BLaER1 treated with 17β-estradiol and CSF1 and Interleukin-3, amounts not matched to agents 10 nM and 100 nM (cell line): ENCODE data around the gene UBE2I.

Source experiments
- H3K27ac ChIP-seq, 11 experiments: shearing (Covaris generic); formaldehyde crosslinking; 2 replicates each; pipeline ENCODE4 v1.8.1; 2022
- H3K27me3 ChIP-seq, 11 experiments: shearing (Covaris generic); formaldehyde crosslinking; 2 replicates each; pipeline ENCODE4 v1.8.1; 2022
- H3K36me3 ChIP-seq, 11 experiments: shearing (Covaris generic); formaldehyde crosslinking; 2 replicates each; pipeline ENCODE4 v1.8.1; 2022
- H3K4me1 ChIP-seq, 10 experiments: shearing (Covaris generic); formaldehyde crosslinking; 2 replicates each; pipeline ENCODE4 v1.8.1; 2022
- H3K4me2 ChIP-seq, 11 experiments: shearing (Covaris generic); formaldehyde crosslinking; 2 replicates each; pipeline ENCODE4 v1.8.1; 2022
- H3K4me3 ChIP-seq, 10 experiments: shearing (Covaris generic); formaldehyde crosslinking; 2 replicates each; pipeline ENCODE4 v1.8.1; 2022
- H3K9ac ChIP-seq, 11 experiments: shearing (Covaris generic); formaldehyde crosslinking; 2 replicates each; pipeline ENCODE4 v1.8.1; 2022
- H3K9me3 ChIP-seq, 11 experiments: shearing (Covaris generic); formaldehyde crosslinking; replicated peaks in 1 of 11; 2 replicates each; pipeline ENCODE4 v1.8.1; 2022
- H4K20me1 ChIP-seq, 11 experiments: shearing (Covaris generic); formaldehyde crosslinking; 2 replicates each; pipeline ENCODE4 v1.8.1; 2022
- Cebpa-rat ChIP-seq, 11 experiments: shearing (Covaris generic); IDR thresholded peaks; 2 replicates each; pipeline ENCODE4 v1.8.1; 2022

Gene UBE2I

DNA sequence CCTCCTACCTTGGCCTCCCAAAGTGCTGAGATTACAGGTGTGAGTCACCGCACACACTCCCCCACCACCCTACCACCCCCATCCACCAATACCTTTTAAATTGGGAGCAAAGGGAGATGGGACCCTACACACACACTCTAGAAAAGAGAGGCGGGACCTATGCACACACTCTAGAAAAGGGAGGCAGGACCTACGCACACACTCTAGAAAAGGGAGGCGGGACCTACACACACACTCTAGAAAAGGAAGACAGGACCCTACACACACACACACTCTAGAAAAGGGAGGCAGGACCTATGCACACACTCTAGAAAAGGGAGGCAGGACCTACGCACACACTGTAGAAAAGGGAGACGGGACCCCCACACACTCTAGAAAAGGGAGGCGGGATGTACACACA, 34.7 kb upstream of the UBE2I start:
- no peak for TF ChIP-seq Cebpa-rat (IDR thresholded peaks at IDR 0.05)
- H3K36me3 ChIP-seq, result no peaks in the 10 kb centered on the region
- H3K4me1 ChIP-seq, result peaks cover 9 to 37% (median 32%) of the 10 kb centered on the region in 10 experiments
- H3K9ac ChIP-seq, result no peak overlapping the region
- H3K4me3 ChIP-seq, result no peak overlapping the region
- no peaks in the 10 kb centered on the region for H3K9me3 ChIP-seq
- H4K20me1 ChIP-seq, result no peaks in the 10 kb centered on the region
- no peak overlapping the region for H3K4me2 ChIP-seq
- peaks cover 9 to 33% (median 25%) of the 10 kb centered on the region in 11 experiments; a peak in 17 of 22 replicates for H3K27me3 ChIP-seq
- H3K27ac ChIP-seq, result no peak overlapping the region

DNA sequence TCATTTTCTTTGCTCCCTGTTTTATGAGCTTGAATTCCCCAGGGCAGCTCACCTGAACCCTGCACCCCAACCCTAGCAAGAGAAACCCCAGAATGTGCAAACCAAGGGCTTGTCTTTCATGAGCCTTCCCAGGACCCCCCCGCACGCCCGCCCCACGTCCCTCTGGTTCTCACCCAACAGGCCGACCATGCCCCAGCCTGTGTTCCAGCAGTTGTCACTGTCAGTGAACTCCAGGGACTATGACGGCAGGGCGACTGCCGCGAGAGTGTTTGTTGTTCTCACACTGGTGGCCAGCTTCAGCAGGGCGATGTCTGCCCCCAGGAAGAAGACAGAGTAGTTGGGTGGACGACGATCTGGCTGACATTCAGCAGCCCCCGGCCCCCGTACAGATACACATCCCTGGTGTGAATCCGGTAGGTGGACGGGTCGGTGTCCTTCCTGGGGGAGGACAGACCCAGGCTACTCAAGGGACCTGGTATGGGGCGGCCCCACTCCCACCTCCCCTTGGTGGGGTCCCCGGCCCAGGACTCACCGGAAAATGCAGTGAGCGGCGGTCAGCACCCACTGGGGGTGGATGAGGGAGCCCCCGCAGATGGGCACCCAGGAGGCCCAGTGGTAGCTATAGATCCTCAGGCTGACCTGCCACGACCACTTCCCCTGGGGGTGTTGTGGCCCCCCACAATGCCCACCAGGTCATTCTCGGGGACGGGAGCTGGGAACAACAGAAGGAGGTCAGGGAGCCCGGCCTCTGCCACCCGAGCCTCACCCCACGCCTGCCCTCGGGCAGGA, 33.5 kb upstream of the UBE2I start:
- TF ChIP-seq Cebpa-rat (IDR thresholded peaks at IDR 0.05), result no peak
- Histone ChIP-seq H3K4me3 (no peak overlapping the region), H3K27me3 (peaks cover 11 to 40% (median 25%) of the 10 kb centered on the region in 11 experiments; a peak in 17 of 22 replicates)

DNA sequence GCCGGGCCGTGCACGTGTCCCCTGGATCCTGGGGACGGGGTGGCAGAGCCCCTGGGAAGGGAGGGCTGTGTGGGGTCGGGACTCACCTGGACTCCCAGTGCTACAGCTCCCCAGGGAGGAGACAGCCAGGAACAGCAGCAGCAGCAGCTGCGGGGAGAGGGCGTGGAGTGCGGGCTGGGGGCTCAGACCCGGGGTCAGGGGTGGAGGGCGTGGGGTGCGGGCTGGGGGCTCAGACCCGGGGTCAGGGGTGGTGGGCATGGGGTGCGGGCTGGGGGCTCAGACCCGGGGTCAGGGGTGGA, 32.9 kb upstream of the UBE2I start:
- Histone ChIP-seq H3K27me3 (peaks cover 11 to 45% (median 26%) of the 10 kb centered on the region in 11 experiments; a peak in 17 of 22 replicates), H3K4me3 (no peak overlapping the region)

More for the DNA sequence above, 33.5 kb upstream of the UBE2I start:
- H3K36me3 ChIP-seq, result no peaks in the 10 kb centered on the region
- no peaks in the 10 kb centered on the region for H3K9me3 ChIP-seq
- no peak overlapping the region for H3K27ac ChIP-seq
- H4K20me1 ChIP-seq, result no peaks in the 10 kb centered on the region
- H3K9ac ChIP-seq, result no peak overlapping the region
- H3K4me2 ChIP-seq, result no peak overlapping the region
- H3K4me1 ChIP-seq, result peaks cover 9 to 49% (median 44%) of the 10 kb centered on the region in 10 experiments

DNA sequence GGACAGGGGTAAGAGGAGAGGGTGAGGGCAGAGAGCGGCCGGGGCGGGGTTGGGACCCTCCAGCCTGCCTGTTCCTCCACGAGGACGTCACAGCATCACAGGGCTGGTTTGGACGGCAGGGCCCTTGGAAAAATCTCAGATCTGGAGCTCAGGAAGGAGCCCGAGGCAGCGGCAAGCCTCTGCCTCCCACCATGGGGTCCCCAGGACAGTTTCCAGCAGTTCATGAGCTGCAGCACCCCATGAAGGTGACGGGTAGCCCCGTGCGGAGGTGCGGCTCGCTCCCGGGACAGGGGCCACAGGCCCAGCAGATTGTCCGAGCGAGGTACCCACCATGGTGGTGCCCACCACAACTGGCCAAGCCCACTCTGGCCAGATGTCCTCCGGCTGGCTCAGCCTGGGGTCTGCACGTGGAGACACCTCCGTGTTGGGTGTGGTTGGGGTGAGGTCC, 32.3 kb upstream of the UBE2I start:
- H3K27me3 ChIP-seq, result peaks cover 11 to 49% (median 29%) of the 10 kb centered on the region in 11 experiments; a peak in 17 of 22 replicates
- H3K4me3 ChIP-seq, result no peak overlapping the region
- H3K4me2 ChIP-seq, result no peak overlapping the region
- H3K36me3 ChIP-seq, result no peaks in the 10 kb centered on the region
- no peaks in the 10 kb centered on the region for H3K9me3 ChIP-seq
- no peak overlapping the region for H3K27ac ChIP-seq
- no peak for TF ChIP-seq Cebpa-rat (IDR thresholded peaks at IDR 0.05)
- H3K9ac ChIP-seq, result no peak overlapping the region
- peaks cover 5 to 51% (median 46%) of the 10 kb centered on the region in 10 experiments for H3K4me1 ChIP-seq
- no peaks in the 10 kb centered on the region for H4K20me1 ChIP-seq

More for the DNA sequence above, 32.9 kb upstream of the UBE2I start:
- Histone ChIP-seq H4K20me1 (no peaks in the 10 kb centered on the region), H3K27ac (no peak overlapping the region), H3K9ac (no peak overlapping the region), H3K36me3 (no peaks in the 10 kb centered on the region), H3K9me3 (no peaks in the 10 kb centered on the region), H3K4me2 (no peak overlapping the region), H3K4me1 (peaks cover 8 to 51% (median 46%) of the 10 kb centered on the region in 10 experiments)
- TF ChIP-seq Cebpa-rat (IDR thresholded peaks at IDR 0.05), result no peak

DNA sequence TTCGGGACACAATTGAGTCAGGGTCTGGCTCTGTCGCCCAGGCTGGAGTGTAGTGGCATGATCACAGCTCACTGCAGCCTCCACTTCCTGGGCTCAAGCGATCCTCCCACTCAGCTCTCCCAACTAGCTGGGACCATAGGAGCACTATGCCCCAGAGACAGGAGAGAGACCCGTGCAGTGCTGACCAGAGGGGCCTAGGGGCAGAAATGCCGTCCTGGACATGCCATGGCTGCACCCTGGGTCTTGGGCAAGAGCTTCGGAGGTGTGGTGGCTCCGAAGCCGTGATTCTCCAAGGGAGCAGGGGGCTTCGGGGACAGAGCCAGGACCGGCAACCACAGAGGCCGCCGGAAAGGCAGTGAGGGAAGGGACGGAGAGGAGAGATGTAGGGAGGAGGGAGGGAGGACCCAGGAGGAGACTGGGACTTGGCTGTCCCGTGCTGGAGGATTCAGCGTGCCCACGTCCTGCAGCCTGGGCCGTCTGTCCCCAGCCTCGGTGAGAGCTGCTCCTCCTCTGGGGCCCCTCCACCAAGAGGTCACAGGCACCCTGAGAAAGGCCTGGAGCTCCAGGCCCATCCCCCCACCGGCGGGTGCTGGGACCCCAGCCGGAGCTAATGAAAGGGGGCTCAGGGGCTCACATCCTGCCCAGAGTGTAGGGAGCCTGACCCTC, 31.7 kb upstream of the UBE2I start:
- Histone ChIP-seq H4K20me1 (no peaks in the 10 kb centered on the region), H3K9me3 (no peaks in the 10 kb centered on the region), H3K36me3 (no peaks in the 10 kb centered on the region), H3K9ac (no peak overlapping the region), H3K4me3 (no peak overlapping the region), H3K4me2 (peak overlapping the region in 7 of 11 experiments; percentile 1 to 33 (median 21); a peak in 7 of 22 replicates), H3K4me1 (peaks cover 11 to 52% (median 49%) of the 10 kb centered on the region in 10 experiments), H3K27me3 (peaks cover 11 to 53% (median 30%) of the 10 kb centered on the region in 11 experiments; a peak in 17 of 22 replicates), H3K27ac (no peak overlapping the region)
- no peak for TF ChIP-seq Cebpa-rat (IDR thresholded peaks at IDR 0.05)

DNA sequence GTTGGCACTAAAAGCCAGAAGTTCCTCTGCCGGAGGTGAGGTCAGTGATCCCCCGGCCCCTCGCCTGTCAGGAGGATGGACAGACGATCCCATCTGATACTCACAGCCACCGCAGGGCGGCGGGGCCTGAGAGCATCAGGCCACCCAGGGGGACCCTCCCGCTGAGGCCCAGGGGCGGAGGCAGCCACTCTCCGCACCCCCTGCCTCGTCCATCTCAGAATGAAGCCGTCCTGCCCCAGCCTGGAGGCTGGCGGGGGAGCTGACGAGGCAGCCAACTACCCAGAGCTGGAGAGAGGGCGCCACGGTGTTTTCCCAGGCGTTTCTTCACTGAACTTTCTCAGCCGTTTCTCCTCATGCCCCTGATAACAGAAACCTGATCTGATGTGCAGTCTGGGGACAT, 31.0 kb upstream of the UBE2I start:
- peak overlapping the region in 9 of 11 experiments; percentile 43 to 97 (median 89); a peak in 17 of 22 replicates for H3K4me2 ChIP-seq
- H3K27me3 ChIP-seq, result peaks cover 11 to 59% (median 31%) of the 10 kb centered on the region in 11 experiments; a peak in 17 of 22 replicates
- TF ChIP-seq Cebpa-rat (IDR thresholded peaks at IDR 0.05), result no peak
- no peaks in the 10 kb centered on the region for H3K9me3 ChIP-seq
- no peak overlapping the region for H3K4me3 ChIP-seq
- peaks cover 18 to 59% (median 57%) of the 10 kb centered on the region in 10 experiments for H3K4me1 ChIP-seq
- peak overlapping the region in 1 of 11 experiments; percentile 32; a peak in 2 of 22 replicates for H3K27ac ChIP-seq
- no peaks in the 10 kb centered on the region for H4K20me1 ChIP-seq
- H3K9ac ChIP-seq, result peak overlapping the region in 4 of 11 experiments; percentile 5 to 55 (median 18); a peak in 3 of 22 replicates
- no peaks in the 10 kb centered on the region for H3K36me3 ChIP-seq

DNA sequence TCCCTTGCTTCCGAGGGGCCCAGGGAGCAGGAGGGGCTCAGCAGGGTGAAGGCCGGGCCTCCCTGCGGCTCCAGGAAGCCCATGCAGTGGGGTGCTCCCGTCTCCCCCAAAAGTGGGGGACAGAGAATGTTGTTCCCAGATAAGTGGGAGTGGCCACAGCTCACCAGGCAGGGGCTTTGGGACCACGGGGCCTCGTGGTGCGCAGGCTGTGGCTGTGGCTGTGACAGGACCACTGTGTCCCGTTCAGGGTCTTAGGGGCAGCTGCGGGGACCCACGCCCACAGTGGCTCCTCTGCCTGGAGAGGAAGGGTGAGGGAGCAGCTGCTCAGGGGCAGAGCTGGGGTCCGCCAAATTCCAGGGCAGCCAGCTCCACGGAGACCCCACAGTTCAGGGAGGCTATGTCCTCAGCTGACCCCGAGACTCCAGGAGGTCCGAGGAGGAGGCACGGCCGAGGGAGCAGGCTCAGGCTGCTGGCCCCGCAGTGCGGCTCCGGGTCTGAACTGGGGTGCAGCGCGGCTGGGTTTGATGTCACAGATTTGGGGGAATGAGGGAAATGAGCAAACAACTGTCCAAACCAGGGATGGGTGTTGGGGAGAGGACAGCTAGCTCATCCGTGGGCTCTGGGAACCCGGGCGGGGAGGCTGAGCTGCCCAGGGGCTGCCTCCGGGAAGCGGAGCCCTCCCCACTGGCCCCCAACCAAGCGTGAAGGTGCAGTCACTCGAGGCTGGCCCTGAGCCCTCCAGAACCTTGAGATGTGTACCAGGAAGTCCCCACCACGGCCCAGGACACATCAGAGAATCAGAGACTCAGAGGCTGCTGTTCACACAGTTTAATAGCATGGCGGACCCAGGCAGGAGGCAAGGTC, 30.1 kb upstream of the UBE2I start:
- no peaks in the 10 kb centered on the region for H4K20me1 ChIP-seq
- peaks cover 26 to 68% (median 65%) of the 10 kb centered on the region in 10 experiments for H3K4me1 ChIP-seq
- H3K36me3 ChIP-seq, result no peaks in the 10 kb centered on the region
- H3K27ac ChIP-seq, result peak overlapping the region in 7 of 11 experiments; percentile 6 to 56 (median 33); a peak in 7 of 22 replicates
- peaks cover 11 to 63% (median 31%) of the 10 kb centered on the region in 11 experiments; a peak in 18 of 22 replicates for H3K27me3 ChIP-seq
- H3K4me3 ChIP-seq, result no peak overlapping the region
- peak overlapping the region; percentile 13 to 97 (median 88); a peak in 20 of 22 replicates for H3K4me2 ChIP-seq
- no peaks in the 10 kb centered on the region for H3K9me3 ChIP-seq
- TF ChIP-seq Cebpa-rat (IDR thresholded peaks at IDR 0.05), result no peak
- peak overlapping the region in 6 of 11 experiments; percentile 4 to 55 (median 24); a peak in 10 of 22 replicates for H3K9ac ChIP-seq

DNA sequence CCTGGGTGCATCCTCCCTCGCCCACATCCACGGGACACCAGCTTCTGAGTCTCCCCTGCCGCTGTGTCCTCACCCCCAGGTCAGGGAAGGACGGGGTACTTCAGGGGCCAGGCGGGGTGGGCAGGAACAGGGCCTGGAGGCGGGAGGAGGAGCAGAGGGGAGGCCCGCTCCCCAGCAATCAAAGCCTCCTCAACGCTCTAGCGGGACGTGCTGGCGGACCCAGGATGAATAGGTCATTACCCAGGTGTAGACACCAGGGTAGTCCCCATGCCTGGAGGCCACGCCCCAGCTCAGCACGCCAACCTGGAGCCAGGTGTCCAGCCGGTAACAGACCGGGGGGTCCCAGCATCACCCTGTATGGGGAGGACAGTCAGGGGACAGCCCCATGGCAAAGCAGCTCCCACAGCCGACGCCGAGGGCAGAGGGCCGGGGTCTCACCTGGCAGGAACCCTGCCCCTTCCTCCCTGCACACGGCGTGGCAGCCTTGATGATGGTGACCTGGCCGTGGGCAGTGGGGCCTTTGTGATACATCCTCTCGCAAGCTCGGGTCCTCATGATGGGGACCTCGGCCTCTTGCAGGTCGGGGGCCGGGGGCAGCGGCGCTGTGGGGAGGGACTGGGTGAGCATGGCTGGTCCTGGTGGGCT, 29.4 kb upstream of the UBE2I start:
- H3K27me3 ChIP-seq, result peaks cover 11 to 68% (median 31%) of the 10 kb centered on the region in 11 experiments; a peak in 18 of 22 replicates
- H3K4me2 ChIP-seq, result peak overlapping the region in 10 of 11 experiments; percentile 19 to 97 (median 88); a peak in 19 of 22 replicates
- TF ChIP-seq Cebpa-rat (IDR thresholded peaks at IDR 0.05), result no peak
- no peaks in the 10 kb centered on the region for H3K9me3 ChIP-seq
- H3K4me3 ChIP-seq, result no peak overlapping the region
- H3K36me3 ChIP-seq, result no peaks in the 10 kb centered on the region
- peaks cover 27 to 71% (median 67%) of the 10 kb centered on the region in 10 experiments for H3K4me1 ChIP-seq
- H3K9ac ChIP-seq, result peak overlapping the region in 5 of 11 experiments; percentile 4 to 55 (median 36); a peak in 6 of 22 replicates
- no peaks in the 10 kb centered on the region for H4K20me1 ChIP-seq
- H3K27ac ChIP-seq, result peak overlapping the region in 6 of 11 experiments; percentile 6 to 56 (median 31); a peak in 6 of 22 replicates
